GM19395 (cell line): ENCODE results near the gene C3orf22.

ENCODE experiments used
- ATAC-seq: cut with Tn5 transposase; IDR thresholded peaks from one replicate; pipeline ENCODE4 v1.9.1; 2021; ENCODE audit warnings: mild to moderate bottlenecking, moderate library complexity; ENCODE audit not compliant: unreplicated experiment

The C3orf22 gene

GRCh38 chr3:126516152-126516935 is 42.4 kb downstream of the C3orf22 start:
- ATAC-seq = no peak

- ATAC-seq = no peak
These were observed 43.5 kb downstream of the C3orf22 start for GRCh38 chr3:126515066-126515706.

GRCh38 chr3:126514161-126514560 is 44.6 kb downstream of the C3orf22 start:
- no peak for ATAC-seq

- no peak for ATAC-seq
These were observed 45.6 kb downstream of the C3orf22 start for GRCh38 chr3:126512916-126513650.

- no peak for ATAC-seq
These were observed 46.7 kb downstream of the C3orf22 start for GRCh38 chr3:126512026-126512425.

- ATAC-seq = no peak
These were observed 47.4 kb downstream of the C3orf22 start for GRCh38 chr3:126511291-126511690.

GRCh38 chr3:126510308-126510910 is 48.3 kb downstream of the C3orf22 start:
- ATAC-seq = no peak

- no peak for ATAC-seq
These were observed 49.0 kb downstream of the C3orf22 start for GRCh38 chr3:126509597-126510307.

- ATAC-seq = no peak
These were observed 50.2 kb downstream of the C3orf22 start for GRCh38 chr3:126508564-126508964.

- ATAC-seq = no peak
These were observed 50.8 kb downstream of the C3orf22 start for GRCh38 chr3:126507886-126508285.

- no peak for ATAC-seq
These were observed 55.0 kb downstream of the C3orf22 start for GRCh38 chr3:126503701-126504100.

- no peak for ATAC-seq
These were observed 56.1 kb downstream of the C3orf22 start for GRCh38 chr3:126502656-126503055.

GRCh38 chr3:126501736-126502135 is 57.0 kb downstream of the C3orf22 start:
- ATAC-seq = no peak

GRCh38 chr3:126501054-126501453 is 57.7 kb downstream of the C3orf22 start:
- no peak for ATAC-seq

- no peak for ATAC-seq
These were observed 58.7 kb downstream of the C3orf22 start for GRCh38 chr3:126500016-126500415.
